ENCODE results near the gene TMEM116. TPM values are rescaled to one million over a fixed set of nuclear protein-coding genes. Genes with fewer than 3 reads are reported as not detected.

The TMEM116 gene
- total and polyA plus RNA-seq, 11 donors = 19.6 to 63.6 (median 43.0) TPM

DNA sequence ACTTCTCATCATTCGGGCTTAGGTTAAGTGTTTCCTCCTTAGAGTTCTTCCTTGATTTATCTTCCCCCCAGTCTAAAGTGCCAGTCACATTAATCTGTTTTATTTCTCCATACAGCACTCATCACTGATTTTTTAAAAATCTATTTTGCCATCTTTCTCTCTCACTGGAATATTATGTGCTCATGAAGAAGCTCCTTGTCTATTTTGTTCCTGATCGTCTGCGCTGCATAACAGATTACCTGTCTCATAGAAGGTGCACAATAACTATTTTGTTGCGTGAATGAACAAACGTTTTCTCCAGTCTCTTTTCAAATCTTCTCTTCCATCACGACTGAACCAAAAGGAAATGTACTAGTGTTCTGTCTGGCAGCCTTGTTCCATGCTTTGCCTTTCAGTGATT, 3.0 kb upstream of the TMEM116 start:
- ATAC-seq (no peak), DNase-seq (no peak)
- no peak for TF ChIP-seq POLR2A (IDR thresholded peaks at IDR 0.05)
- no peak for TF ChIP-seq CTCF (IDR thresholded peaks at IDR 0.05)
- H3K4me1 ChIP-seq = peaks cover 0 to 48% (median 25%) of the 10 kb centered on the region in 12 donors
- no peaks in the 10 kb centered on the region for H3K9me3 ChIP-seq
- H3K27me3 ChIP-seq = no peaks in the 10 kb centered on the region
- peaks cover 0 to 51% (median 34%) of the 10 kb centered on the region in 9 donors for H3K36me3 ChIP-seq
- 96 to 97% (median 97%) methylated on average over 6 of the region's 6 CpGs for WGBS, 4 donors
- intact Hi-C loops (cut with DNase I) = loop anchor here in 1 of 10 donors (10.0 kb wide), 1 partner anchor 109 kb away; the partner anchor contains the start of gene TRAFD1
- no peak overlapping the region for H3K27ac ChIP-seq
- no peak overlapping the region for H3K4me3 ChIP-seq

GRCh38 chr12:112013601-112014402, 837 bp upstream of the TMEM116 start:
- DNase-seq = peak; percentile 48 to 75 (median 66)
- peaks cover 0 to 43% (median 25%) of the 10 kb centered on the region in 12 donors for H3K4me1 ChIP-seq
- H3K27ac ChIP-seq = peak overlapping the region; percentile 68 to 98 (median 92)
- no peaks in the 10 kb centered on the region for H3K27me3 ChIP-seq
- intact Hi-C loops (cut with DNase I) = loop anchor here in 7 of 10 donors (2.0 to 10.0 kb wide), 5 partner anchors 62 to 171 kb away; partner anchors contain the start of genes MAPKAPK5 (in 1 of the 7) and TRAFD1 (in 1 of the 7)
- WGBS, 4 donors = 2 to 8% (median 3%) methylated on average over 15 to 54 of the region's 54 CpGs
- ATAC-seq = peak; percentile 6 to 42 (median 28)
- peak overlapping the region; percentile 78 to 100 (median 92) for H3K4me3 ChIP-seq
- TF ChIP-seq CTCF (IDR thresholded peaks at IDR 0.05) (peak in 3 of 12 donors; percentile 5 to 19 (median 12)), POLR2A (IDR thresholded peaks at IDR 0.05) (no peak)
- peaks cover 0 to 29% (median 18%) of the 10 kb centered on the region in 9 donors for H3K36me3 ChIP-seq
- H3K9me3 ChIP-seq = no peaks in the 10 kb centered on the region

GRCh38 chr12:112011685-112012084, 1.3 kb downstream of the TMEM116 start:
- peak overlapping the region in 9 of 12 donors; percentile 78 to 100 (median 90) for H3K4me3 ChIP-seq

More at GRCh38 chr12:112011685-112012084, 1.3 kb downstream of the TMEM116 start:
- H3K36me3 ChIP-seq = peaks cover 0 to 14% (median 7%) of the 10 kb centered on the region in 9 donors
- no peak for ATAC-seq
- DNase-seq = no peak
- no peaks in the 10 kb centered on the region for H3K9me3 ChIP-seq
- H3K4me1 ChIP-seq = peaks cover 0 to 42% (median 25%) of the 10 kb centered on the region in 12 donors
- WGBS, 4 donors = 93 to 96% (median 95%) methylated on average over 8 of the region's 8 CpGs
- intact Hi-C loops (cut with DNase I) = loop anchor here in 7 of 10 donors (2.0 to 10.0 kb wide), 5 partner anchors 59 to 169 kb away; partner anchors contain the start of genes MAPKAPK5 (in 1 of the 7) and TRAFD1 (in 1 of the 7)
- no peaks in the 10 kb centered on the region for H3K27me3 ChIP-seq
- peak overlapping the region in 2 of 12 donors; percentile 95 to 98 for H3K27ac ChIP-seq
- TF ChIP-seq POLR2A (IDR thresholded peaks at IDR 0.05) (no peak), CTCF (IDR thresholded peaks at IDR 0.05) (no peak)

Data from heart left ventricle (tissue), 16 donors.